GM21447 (cell line): ENCODE data around the gene MSANTD1.

Source experiments
- ATAC-seq: cut with Tn5 transposase; IDR thresholded peaks from one replicate; pipeline ENCODE4 v1.9.1; 2021; ENCODE audit not compliant: unreplicated experiment

MSANTD1 gene

DNA sequence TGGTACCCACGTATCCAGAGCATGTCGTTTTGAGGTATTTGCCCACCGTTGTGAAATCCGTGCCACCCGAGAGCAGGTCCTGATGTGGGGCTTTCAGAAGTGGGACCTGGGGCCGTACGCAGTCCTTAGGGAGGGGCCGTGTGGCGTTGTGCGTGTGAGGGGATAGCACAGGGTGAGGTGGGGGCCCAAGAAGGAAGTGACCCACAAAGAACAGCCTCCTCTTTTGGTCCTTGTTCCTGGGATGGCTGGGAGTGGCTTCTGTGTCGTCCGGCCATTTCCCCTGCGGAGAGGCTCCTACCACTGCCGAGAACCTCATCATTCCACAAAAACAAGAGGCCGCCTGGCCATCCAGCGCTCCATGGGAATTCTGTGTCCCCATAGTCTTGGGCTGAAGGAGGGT lies 17.0 kb upstream of the MSANTD1 start:
- no peak for ATAC-seq

DNA sequence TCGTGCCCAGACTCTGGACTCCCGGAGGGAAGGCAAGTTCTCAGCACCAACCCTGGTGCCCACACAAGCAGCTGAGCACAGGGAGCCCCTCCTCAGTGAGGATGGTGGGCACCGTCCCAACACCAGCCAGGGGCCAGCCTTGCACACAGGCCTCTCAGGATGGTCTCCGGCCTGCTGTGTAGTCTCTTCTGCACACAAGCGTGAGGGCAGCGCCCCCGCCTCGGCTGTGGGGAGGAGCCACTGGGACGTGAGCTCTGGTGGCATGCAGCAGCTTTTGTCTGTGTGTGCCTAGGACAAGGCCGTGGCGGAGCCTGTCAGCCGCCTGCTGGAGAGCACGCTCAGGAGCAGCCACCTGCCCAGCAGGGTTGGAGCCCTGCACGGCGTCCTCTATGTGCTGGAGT lies 16.1 kb upstream of the MSANTD1 start:
- ATAC-seq, result no peak

DNA sequence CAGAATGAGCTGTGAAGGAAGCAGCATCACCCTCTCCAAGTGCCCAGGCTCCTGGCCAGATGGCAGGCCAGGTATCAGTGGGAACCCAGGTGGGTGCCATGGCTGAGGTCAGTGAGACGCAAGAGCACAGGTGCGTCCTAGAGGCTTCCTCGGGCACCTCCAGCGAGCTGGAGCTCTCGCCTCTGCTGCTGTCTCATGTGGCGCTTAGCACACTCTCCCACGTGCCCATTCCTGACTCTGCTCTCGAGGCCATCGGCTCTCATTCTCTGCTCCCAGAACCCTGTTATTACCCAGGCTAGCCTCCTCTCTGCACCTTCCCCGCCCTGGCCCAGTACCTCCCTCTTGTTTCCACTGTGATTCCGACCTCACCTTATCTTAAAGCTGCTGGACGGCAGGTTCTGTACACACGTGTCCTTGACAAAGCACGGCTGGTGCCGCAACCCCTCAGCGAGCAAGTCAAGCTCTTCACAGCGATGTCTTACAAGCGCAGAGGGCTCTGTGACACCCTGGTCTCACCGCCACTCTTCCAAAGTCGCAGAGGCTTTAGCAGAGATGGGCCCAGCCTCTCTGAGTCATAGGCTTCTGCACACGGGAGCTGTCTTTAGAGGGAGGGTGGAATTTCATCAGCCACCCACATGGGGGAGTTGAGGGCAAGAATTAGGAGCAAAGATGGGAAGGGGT lies 15.4 kb upstream of the MSANTD1 start:
- ATAC-seq, result no peak

DNA sequence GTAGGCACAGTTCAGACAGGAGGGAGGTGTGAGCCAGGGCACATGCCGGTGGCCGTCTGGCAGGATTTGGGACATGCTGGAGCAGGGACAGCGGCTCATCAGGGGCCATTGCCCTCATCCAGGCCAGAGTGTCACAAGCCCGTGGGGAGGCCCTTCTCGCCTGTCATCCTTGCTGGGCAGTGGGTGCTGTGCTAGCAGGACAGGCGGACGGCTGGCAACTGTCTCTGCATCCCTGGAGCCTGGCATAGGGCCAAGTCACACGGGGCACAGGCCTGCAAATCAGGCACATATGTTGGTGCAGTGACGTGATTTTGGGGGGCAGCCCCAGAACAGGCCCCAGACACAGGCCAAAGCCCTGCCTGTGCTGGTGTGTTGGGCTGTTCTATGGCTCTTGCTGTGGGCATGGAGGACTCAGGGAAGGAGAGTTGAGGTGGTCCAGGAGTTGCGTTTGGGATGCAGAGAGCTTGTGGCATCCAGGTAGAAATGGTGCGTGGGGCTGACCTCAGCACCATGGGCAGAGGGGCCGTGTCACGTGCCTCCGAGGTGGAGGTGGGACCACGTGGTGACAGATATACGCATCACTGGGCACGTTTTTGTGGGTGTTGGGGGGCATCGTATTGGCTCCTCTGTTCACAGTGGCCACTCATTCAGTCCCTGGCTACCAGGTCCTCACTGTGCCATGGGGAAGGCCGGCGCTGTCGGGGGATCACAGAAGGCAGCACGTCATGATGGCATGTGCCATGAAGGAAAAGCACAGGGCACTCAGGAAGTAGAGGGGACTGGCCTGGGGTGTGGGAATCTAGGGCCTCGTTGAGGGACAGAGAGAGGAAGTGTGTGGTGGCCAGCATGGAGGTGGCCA lies 14.6 kb upstream of the MSANTD1 start:
- no peak for ATAC-seq

DNA sequence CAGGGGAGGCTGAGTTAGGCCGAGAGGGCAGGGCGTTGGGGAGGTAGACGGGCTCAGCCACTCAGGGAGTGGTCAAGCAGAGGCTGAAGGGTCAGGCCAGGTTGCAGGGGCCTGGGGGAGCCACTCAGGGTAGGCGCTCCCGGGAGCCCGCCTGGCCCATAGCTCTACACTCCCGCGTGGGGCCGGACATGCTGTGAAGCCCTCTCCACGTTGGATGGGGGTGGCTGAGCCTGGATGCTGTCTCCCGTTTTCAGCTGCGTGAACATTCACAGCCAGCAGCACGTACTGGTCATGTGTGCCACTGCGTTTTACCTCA lies 14.0 kb upstream of the MSANTD1 start:
- ATAC-seq, result no peak

DNA sequence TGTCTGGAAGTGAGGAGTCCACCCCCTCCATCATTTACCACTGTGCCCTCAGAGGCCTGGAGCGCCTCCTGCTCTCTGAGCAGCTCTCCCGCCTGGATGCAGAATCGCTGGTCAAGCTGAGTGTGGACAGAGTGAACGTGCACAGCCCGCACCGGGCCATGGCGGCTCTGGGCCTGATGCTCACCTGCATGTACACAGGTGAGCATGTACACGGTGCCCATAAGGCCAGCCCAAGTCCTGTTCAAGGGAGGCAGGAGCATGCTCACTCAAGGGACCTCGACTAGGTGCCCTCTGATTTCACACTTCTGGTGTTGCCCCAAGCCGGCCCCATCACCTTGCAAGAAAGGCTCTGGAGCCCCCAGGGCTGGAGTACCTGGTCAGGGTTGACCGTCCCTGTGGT lies 13.4 kb upstream of the MSANTD1 start:
- no peak for ATAC-seq

DNA sequence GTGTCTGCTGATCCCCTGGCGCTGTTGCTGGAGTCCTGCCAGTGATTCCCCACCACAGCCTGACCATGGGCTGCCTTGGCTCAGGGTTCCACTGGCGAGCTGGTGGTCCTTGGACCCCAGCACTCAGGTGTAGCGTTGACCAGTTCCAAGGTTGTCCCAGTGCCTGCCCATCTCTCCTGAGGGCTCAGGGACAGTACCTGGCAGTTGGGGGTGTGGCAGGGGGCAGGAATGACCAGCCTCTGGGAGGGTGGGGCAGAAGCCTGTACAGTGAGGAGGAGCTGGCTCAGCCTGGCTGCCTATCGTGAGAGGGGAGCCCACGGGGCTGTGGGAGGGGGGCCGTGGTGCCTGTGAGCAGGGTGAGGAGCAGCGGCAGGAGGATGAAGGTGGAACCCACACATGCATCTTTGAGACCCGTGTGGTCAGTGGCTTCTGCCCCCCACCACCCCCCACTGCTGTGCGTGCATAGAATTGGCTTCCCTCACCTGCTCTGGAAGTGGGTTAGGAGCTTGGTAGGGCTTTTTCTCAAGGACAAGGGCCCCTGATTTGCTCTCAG lies 12.6 kb upstream of the MSANTD1 start:
- no peak for ATAC-seq

DNA sequence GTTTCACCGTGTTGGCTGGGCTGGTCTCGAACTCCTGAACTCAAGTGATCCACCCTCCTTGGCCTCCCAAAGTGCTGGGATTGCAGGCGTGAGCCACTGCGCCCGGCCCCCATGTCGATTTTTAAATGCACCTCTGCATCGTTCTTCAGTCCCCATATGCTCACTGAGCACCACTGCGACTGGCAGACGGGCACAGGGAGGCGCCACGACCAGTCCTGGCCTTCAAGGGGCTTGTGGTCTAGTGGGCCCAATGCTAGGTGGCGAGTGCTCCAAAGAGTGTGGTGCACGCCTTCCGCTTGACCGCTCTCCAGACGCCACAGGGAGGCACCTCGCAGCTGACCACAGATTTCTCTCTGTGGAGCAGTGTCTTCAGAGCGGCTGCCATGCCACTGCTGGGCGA lies 11.7 kb upstream of the MSANTD1 start:
- no peak for ATAC-seq

DNA sequence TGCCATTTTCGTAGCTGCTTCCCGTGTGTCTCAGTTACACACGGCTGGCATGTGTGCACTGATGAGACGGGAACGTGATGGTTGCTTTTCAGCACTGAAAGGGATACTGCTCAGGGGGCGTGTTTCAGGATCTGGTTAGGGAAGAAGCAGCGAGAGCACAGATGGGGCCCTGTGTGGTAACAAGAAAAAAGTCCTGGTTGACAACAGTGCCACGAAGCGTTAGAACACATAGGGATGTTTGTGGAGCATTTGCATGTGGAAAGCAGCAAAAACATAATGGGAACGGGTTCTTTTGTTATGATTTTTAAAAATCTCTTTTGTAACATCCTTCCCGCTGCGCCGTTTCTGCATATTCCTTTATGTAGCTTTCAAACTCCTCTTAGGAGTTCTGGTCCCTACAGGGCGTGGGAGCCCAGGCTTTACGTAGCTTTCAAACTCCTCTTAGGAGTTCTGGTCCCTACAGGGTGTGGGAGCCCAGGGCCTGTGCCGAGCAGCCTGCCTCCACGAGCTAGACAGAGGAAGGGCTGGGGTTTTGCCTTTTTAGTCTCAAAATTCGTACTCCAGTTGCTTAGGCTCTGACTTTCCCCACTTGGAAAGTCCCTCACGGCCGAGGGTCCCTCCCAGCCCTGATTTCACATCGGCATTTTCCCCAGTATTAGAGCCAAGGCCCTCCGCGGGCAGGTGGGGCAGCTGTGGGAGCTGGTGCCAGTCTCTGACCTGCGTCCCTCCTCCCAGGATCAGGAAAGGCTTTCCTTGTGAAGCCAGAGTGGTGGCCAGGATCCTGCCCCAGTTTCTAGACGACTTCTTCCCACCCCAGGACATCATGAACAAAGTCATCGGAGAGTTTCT lies 11.0 kb upstream of the MSANTD1 start:
- no peak for ATAC-seq

DNA sequence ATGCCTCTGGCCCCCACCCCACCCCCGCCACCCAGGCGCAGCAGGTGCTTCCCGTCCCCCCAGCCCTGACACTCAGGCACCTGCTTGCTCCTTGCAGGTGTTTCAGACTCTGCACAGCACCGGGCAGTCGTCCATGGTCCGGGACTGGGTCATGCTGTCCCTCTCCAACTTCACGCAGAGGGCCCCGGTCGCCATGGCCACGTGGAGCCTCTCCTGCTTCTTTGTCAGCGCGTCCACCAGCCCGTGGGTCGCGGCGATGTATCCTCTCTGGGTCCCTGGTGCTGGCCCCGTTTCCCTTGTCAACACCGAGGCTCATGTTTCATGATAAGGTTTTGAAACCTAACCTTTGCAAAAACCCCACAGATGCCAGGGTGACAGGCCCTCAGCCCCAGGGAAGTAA lies 10.2 kb upstream of the MSANTD1 start:
- no peak for ATAC-seq

DNA sequence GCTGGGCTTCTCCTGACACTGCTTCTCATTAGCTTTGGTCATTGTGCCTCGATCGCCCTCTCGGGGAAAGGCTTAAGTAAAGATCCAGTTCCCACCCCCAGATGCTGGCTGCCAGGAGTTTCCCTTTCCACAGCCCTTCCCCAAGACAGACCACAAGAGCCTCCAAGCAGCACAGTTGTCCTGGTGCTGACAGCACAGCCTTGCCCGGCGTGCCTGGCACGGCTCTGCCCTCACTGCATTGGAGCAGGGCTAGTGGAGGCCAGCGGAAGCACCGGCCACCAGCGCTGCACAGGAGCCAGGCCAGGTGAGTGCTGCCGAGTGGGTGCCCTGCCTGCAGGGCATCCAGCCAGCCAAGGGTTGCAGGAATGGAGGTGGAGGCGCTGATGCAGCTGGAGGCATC lies 9.7 kb upstream of the MSANTD1 start:
- ATAC-seq, result no peak

DNA sequence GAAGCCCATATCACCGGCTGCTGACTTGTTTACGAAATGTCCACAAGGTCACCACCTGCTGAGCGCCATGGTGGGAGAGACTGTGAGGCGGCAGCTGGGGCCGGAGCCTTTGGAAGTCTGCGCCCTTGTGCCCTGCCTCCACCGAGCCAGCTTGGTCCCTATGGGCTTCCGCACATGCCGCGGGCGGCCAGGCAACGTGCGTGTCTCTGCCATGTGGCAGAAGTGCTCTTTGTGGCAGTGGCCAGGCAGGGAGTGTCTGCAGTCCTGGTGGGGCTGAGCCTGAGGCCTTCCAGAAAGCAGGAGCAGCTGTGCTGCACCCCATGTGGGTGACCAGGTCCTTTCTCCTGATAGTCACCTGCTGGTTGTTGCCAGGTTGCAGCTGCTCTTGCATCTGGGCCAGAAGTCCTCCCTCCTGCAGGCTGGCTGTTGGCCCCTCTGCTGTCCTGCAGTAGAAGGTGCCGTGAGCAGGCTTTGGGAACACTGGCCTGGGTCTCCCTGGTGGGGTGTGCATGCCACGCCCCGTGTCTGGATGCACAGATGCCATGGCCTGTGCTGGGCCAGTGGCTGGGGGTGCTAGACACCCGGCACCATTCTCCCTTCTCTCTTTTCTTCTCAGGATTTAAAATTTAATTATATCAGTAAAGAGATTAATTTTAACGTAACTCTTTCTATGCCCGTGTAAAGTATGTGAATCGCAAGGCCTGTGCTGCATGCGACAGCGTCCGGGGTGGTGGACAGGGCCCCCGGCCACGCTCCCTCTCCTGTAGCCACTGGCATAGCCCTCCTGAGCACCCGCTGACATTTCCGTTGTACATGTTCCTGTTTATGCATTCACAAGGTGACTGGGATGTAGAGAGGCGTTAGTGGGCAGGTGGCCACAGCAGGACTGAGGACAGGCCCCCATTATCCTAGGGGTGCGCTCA lies 8.7 kb upstream of the MSANTD1 start:
- no peak for ATAC-seq

DNA sequence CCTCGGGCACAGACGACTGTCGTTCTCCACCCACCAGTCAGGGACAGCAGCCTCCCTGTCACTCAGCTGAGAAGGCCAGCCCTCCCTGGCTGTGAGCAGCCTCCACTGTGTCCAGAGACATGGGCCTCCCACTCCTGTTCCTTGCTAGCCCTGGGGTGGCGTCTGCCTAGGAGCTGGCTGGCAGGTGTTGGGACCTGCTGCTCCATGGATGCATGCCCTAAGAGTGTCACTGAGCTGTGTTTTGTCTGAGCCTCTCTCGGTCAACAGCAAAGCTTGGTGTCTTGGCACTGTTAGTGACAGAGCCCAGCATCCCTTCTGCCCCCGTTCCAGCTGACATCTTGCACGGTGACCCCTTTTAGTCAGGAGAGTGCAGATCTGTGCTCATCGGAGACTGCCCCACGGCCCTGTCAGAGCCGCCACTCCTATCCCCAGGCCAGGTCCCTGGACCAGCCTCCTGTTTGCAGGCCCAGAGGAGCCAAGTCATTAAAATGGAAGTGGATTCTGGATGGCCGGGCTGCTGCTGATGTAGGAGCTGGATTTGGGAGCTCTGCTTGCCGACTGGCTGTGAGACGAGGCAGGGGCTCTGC lies 7.9 kb upstream of the MSANTD1 start:
- ATAC-seq, result no peak

DNA sequence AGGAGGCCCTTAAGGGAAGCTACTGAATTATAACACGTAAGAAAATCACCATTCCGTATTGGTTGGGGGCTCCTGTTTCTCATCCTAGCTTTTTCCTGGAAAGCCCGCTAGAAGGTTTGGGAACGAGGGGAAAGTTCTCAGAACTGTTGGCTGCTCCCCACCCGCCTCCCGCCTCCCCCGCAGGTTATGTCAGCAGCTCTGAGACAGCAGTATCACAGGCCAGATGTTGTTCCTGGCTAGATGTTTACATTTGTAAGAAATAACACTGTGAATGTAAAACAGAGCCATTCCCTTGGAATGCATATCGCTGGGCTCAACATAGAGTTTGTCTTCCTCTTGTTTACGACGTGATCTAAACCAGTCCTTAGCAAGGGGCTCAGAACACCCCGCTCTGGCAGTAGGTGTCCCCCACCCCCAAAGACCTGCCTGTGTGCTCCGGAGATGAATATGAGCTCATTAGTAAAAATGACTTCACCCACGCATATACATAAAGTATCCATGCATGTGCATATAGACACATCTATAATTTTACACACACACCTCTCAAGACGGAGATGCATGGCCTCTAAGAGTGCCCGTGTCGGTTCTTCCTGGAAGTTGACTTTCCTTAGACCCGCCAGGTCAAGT lies 6.9 kb upstream of the MSANTD1 start:
- ATAC-seq, result no peak

DNA sequence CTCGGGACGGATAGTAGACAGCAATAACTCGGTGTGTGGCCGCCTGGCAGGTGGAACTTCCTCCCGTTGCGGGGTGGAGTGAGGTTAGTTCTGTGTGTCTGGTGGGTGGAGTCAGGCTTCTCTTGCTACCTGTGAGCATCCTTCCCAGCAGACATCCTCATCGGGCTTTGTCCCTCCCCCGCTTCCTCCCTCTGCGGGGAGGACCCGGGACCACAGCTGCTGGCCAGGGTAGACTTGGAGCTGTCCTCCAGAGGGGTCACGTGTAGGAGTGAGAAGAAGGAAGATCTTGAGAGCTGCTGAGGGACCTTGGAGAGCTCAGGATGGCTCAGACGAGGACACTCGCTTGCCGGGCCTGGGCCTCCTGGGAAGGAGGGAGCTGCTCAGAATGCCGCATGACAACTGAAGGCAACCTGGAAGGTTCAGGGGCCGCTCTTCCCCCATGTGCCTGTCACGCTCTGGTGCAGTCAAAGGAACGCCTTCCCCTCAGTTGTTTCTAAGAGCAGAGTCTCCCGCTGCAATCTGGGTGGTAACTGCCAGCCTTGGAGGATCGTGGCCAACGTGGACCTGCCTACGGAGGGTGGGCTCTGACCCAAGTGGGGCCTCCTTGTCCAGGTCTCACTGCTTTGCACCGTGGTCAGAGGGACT lies 5.7 kb upstream of the MSANTD1 start:
- no peak for ATAC-seq

DNA sequence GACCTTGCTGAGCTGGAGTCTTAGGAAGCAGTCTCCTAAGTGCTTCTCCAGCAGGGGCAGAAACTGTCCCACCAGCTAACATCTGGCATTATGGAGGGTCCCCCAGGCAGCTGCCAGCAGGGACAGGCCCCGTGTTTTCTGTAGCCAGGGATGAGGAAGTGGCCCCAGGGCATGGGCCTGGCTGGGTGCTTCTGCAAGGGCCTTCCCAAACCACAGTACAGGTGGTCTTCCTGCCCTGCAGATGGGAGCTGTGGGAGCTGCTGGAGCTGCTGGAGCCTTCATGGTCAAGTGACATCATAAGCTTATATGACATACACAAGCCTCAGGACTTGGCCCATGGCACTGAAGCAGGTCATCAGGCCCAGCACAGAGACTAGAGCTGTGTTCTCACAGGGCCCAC lies 5.0 kb upstream of the MSANTD1 start:
- no peak for ATAC-seq

DNA sequence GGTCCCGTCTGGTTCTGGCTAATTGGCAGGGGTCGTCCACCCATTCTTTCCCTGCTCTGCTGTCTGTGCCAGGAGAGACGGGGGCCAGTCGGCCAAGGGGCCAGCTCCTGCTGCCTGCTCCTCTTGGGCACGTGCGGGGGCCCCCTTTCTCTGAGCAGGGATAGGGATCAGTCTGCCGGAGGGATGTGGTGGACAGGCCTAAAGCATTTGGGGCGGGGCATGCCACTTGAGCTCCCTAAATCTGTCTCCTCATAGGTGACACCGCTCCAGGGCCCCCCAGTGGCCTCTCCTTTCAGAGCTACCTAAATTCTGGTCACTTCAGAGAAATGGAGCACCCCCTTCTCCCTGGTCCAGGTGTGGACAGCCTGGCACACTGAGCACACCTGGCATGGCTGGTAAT lies 4.2 kb upstream of the MSANTD1 start:
- no peak for ATAC-seq

DNA sequence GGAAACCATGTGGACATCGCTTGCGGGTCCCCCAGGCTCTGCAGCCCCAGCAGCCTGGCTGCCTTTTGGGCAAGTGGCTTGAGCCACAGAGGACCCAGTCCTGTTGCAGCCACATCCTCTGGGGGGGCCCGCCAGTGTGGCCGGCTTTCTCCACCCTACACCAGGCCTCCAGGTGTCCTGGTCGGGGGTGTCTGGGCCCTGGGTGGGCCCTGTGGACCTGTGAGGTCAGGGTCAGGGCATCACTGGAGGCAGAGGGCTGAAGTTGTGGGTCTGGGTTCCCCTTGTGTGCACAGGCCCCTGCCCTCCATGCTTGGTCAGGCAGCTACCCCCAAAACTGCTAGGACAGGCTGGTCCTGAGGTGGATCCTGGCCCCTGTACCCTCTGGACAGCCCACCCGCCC lies 3.3 kb upstream of the MSANTD1 start:
- no peak for ATAC-seq
